ENCODE results near the gene MAP2K6. TPM values are rescaled to one million over a fixed set of nuclear protein-coding genes. Genes with fewer than 3 reads are reported as not detected.
A peak's percentile ranks its signal among the peaks of the same experiment; 100 is the strongest.

MAP2K6 gene
- polyA plus RNA-seq, 1 of the 3 experiments (the other 2 are of a cell fraction): 6.7 TPM

DNA sequence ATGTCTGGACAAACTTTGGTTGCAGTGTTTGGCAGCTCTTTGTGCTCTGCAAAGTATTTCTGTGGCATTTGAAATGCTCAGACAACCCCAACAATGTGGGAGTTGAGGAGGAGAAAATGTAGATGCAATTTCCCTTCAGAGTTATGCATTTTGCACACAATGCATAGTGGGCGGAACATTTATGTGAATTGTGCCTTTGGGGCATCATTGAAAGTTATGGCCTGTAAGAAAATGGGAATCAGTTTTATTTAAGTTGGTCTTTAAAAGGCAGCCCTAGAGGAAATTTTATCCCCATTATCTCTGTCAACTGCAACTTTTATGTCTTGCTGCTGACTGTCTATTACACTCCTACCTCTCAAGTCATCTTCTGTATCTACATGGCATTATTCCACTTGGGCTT, 176.2 kb downstream of the MAP2K6 start:
- H3K4me3 ChIP-seq (ENCODE audit: low read depth in 2 of 2, low read length in 1 of 2): no peak overlapping the region
- no peaks in the 10 kb centered on the region for H3K9me3 ChIP-seq
- H3K79me2 ChIP-seq (ENCODE audit: insufficient read depth): no peaks in the 10 kb centered on the region
- H3K4me2 ChIP-seq: no peak overlapping the region
- CTCF ChIA-PET: interaction anchor here (1.0 to 1.6 kb wide), 3 partner anchors 12 to 554 kb away, joined by 3 to 10 read pairs (median 4); no protein-coding TSS in a partner anchor
- peaks cover 5% of the 10 kb centered on the region for H3F3A ChIP-seq (replicated peaks; ENCODE audit: insufficient read depth)
- 100% methylated on average over 1 of the region's 1 CpG for WGBS (ENCODE audit: low lambda C conversion rate)
- POLR2A ChIA-PET: no interaction called here
- H3K9ac ChIP-seq: no peak overlapping the region
- H3K4me1 ChIP-seq (ENCODE audit: control insufficient read depth in 1 of 2, insufficient read depth in 2 of 2, low read depth in 1 of 2, low read length in 1 of 2): peaks cover under 1 to 10% of the 10 kb centered on the region in 2 experiments; a peak in 2 of 4 replicates
- DNase-seq: no peak
- no peaks in the 10 kb centered on the region for H3K36me3 ChIP-seq (replicated peaks in 1 of 2; ENCODE audit: control insufficient read depth in 1 of 2, insufficient read depth in 2 of 2, low read length in 1 of 2)
- no peaks in the 10 kb centered on the region for H3K9me2 ChIP-seq
- H2AFZ ChIP-seq (ENCODE audit: low read depth): no peak overlapping the region
- TF ChIP-seq, protein P1, sequence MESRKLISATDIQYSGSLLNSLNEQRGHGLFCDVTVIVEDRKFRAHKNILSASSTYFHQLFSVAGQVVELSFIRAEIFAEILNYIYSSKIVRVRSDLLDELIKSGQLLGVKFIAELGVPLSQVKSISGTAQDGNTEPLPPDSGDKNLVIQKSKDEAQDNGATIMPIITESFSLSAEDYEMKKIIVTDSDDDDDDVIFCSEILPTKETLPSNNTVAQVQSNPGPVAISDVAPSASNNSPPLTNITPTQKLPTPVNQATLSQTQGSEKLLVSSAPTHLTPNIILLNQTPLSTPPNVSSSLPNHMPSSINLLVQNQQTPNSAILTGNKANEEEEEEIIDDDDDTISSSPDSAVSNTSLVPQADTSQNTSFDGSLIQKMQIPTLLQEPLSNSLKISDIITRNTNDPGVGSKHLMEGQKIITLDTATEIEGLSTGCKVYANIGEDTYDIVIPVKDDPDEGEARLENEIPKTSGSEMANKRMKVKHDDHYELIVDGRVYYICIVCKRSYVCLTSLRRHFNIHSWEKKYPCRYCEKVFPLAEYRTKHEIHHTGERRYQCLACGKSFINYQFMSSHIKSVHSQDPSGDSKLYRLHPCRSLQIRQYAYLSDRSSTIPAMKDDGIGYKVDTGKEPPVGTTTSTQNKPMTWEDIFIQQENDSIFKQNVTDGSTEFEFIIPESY (IDR thresholded peaks at IDR 0.05; ENCODE audit: borderline replicate concordance, low read depth): no peak
- TF ChIP-seq FOXJ3 (CRISPR knock-in tag; IDR thresholded peaks at IDR 0.05) (no peak), TEAD4 (IDR thresholded peaks at IDR 0.05; ENCODE audit: borderline replicate concordance, insufficient read depth) (no peak), RXRA (IDR thresholded peaks at IDR 0.05; ENCODE audit: borderline replicate concordance, low read depth) (no peak), GABPA (IDR thresholded peaks at IDR 0.05; ENCODE audit: low read depth) (no peak), POLR2AphosphoS5 (IDR thresholded peaks at IDR 0.05; ENCODE audit: low read depth, low read length) (no peak), SMC3 (IDR thresholded peaks at IDR 0.05; ENCODE audit: low read depth, low read length) (no peak), RCOR1 (IDR thresholded peaks at IDR 0.05; ENCODE audit: low read length) (no peak), EP300 (IDR thresholded peaks at IDR 0.05; ENCODE audit: borderline replicate concordance in 1 of 2, low read depth in 1 of 2, low read length in 1 of 2) (no peak), SIN3A (IDR thresholded peaks at IDR 0.05; ENCODE audit: borderline replicate concordance, low read depth, low read length) (no peak), MEF2A (IDR thresholded peaks at IDR 0.05; ENCODE audit: borderline replicate concordance, low read depth) (no peak), MXI1 (IDR thresholded peaks at IDR 0.05; ENCODE audit: low read depth, low read length) (no peak)
- no peak overlapping the region for H3K27ac ChIP-seq (ENCODE audit: low read depth in 2 of 2, low read length in 1 of 2)
- H4K20me1 ChIP-seq (ENCODE audit: insufficient read depth): no peaks in the 10 kb centered on the region
- H3K27me3 ChIP-seq (ENCODE audit: insufficient read depth): no peaks in the 10 kb centered on the region

DNA sequence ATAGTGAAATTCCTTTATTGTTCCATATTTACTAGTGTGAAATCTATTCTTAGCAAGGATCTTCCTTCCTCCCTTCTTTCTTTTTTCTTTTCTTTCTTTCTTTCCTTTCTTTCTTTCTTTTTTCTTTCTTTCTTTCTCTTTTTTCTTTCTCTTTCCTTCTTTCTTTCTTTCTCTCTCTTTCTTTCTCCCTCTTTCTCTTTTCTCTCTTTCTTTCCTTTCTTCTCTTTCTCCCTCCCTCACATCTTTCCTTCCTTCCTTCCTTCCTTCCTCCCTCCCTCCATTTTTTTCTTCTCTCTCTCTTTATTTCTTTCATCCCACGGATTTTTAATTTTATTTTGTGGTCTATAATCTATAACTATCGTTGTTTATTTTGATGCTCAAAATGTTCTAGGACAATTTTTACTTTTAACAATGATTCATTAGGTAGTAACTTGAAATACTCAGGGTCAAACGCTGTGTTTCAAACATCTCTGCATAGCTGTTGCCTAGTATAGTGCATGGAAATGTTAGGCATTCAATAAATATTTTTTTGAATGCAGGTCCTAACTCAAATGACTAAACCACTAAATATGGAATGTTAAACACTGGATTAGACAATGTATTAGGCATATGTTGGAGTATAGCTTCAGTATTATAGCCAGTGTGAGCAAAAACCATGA, 178.3 kb downstream of the MAP2K6 start:
- H3K79me2 ChIP-seq (ENCODE audit: insufficient read depth): no peaks in the 10 kb centered on the region
- peaks cover 5% of the 10 kb centered on the region for H3F3A ChIP-seq (replicated peaks; ENCODE audit: insufficient read depth)
- peak overlapping the region; percentile 0; the same call in 1 of the 2 replicates for H3K4me2 ChIP-seq
- ChIA-PET CTCF (interaction anchor here (1.6 to 3.8 kb wide), 3 partner anchors 9 to 16 kb away, joined by 4 to 22 read pairs (median 6); no protein-coding TSS in a partner anchor), POLR2A (no interaction called here)
- H3K4me1 ChIP-seq (ENCODE audit: control insufficient read depth in 1 of 2, insufficient read depth in 2 of 2, low read depth in 1 of 2, low read length in 1 of 2): peaks cover 6 to 10% of the 10 kb centered on the region in 2 experiments; a peak in 2 of 4 replicates
- peak overlapping the region in 1 of 2 experiments; percentile 36; a peak in 2 of 4 replicates for H3K27ac ChIP-seq (ENCODE audit: low read depth in 2 of 2, low read length in 1 of 2)
- no peaks in the 10 kb centered on the region for H3K9me2 ChIP-seq
- no peaks in the 10 kb centered on the region for H3K27me3 ChIP-seq (ENCODE audit: insufficient read depth)
- TF ChIP-seq TCF12 (IDR thresholded peaks at IDR 0.05): peak; percentile 54; the same call in 1 of the 2 replicates
- TF ChIP-seq, protein P2, sequence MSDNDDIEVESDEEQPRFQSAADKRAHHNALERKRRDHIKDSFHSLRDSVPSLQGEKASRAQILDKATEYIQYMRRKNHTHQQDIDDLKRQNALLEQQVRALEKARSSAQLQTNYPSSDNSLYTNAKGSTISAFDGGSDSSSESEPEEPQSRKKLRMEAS (IDR thresholded peaks at IDR 0.05; ENCODE audit: low read depth): no peak
- TF ChIP-seq, protein P3, sequence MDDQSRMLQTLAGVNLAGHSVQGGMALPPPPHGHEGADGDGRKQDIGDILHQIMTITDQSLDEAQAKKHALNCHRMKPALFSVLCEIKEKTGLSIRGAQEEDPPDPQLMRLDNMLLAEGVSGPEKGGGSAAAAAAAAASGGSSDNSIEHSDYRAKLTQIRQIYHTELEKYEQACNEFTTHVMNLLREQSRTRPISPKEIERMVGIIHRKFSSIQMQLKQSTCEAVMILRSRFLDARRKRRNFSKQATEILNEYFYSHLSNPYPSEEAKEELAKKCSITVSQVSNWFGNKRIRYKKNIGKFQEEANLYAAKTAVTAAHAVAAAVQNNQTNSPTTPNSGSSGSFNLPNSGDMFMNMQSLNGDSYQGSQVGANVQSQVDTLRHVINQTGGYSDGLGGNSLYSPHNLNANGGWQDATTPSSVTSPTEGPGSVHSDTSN (IDR thresholded peaks at IDR 0.05): peak; percentile 55; the same call in 1 of the 2 replicates
- peak; percentile 37 for TF ChIP-seq JUND (IDR thresholded peaks at IDR 0.05)
- peak; percentile 16; the same call in 1 of the 2 replicates for TF ChIP-seq POLR2AphosphoS5 (IDR thresholded peaks at IDR 0.05; ENCODE audit: low read depth, low read length)
- peak; percentile 74; the same call in 1 of the 2 replicates for TF ChIP-seq FOSL2 (IDR thresholded peaks at IDR 0.05; ENCODE audit: borderline replicate concordance, low read depth)
- TF ChIP-seq RCOR1 (IDR thresholded peaks at IDR 0.05; ENCODE audit: low read length): no peak
- 0 out of 2 replicates have a peak, but pooled peaks have one; percentile 32 for TF ChIP-seq RXRA (IDR thresholded peaks at IDR 0.05; ENCODE audit: borderline replicate concordance, low read depth)
- DNase-seq: no peak
- H3K4me3 ChIP-seq (ENCODE audit: low read depth in 2 of 2, low read length in 1 of 2): no peak overlapping the region
- peak overlapping the region; percentile 60; the same call in 1 of the 2 replicates for H2AFZ ChIP-seq (ENCODE audit: low read depth)
- 15% methylated on average over 3 of the region's 3 CpGs for WGBS (ENCODE audit: low lambda C conversion rate)
- H3K36me3 ChIP-seq (replicated peaks in 1 of 2; ENCODE audit: control insufficient read depth in 1 of 2, insufficient read depth in 2 of 2, low read length in 1 of 2): no peaks in the 10 kb centered on the region
- H3K9me3 ChIP-seq: no peaks in the 10 kb centered on the region
- no peaks in the 10 kb centered on the region for H4K20me1 ChIP-seq (ENCODE audit: insufficient read depth)
- 0 out of 2 replicates have a peak overlapping the region, but pooled peaks have one; percentile 24 for H3K9ac ChIP-seq
